Adrenal gland (tissue), 12 donors: ENCODE measurements around the gene TMEM245. TPM values are rescaled to one million over a fixed set of nuclear protein-coding genes. Genes with fewer than 3 reads are reported as not detected.

ENCODE experiments used
- DNase-seq, 7 donors: peaks; one replicate each; pipeline ENCODE4 v3.0.0-alpha.2; 2019 to 2020
- H3K27ac ChIP-seq, 5 donors: fragments of 200-600 bp; sonication (generic) in 4 of 5; 1 replicate in 3 of 5; 2 replicates in 2 of 5; pipeline versions ENCODE4 v1.5.1 to v1.8.0; 2016 to 2020; ENCODE audit warnings: mild to moderate bottlenecking in 1 of 5
- H3K27me3 ChIP-seq: fragments of 200-600 bp; 2 replicates; pipeline ENCODE4 v1.8.0; 2021
- H3K36me3 ChIP-seq, 2 donors: fragments of 200-600 bp; replicated peaks in 1 of 2; 1 replicate in 1 of 2; 2 replicates in 1 of 2; pipeline versions ENCODE4 v1.5.1 to v1.8.0; 2018 to 2022
- H3K4me1 ChIP-seq, 2 donors: fragments of 200-600 bp; replicated peaks in 1 of 2; 1 replicate in 1 of 2; 2 replicates in 1 of 2; pipeline versions ENCODE4 v1.5.1 to v1.8.0; 2018 to 2021
- H3K4me3 ChIP-seq, 4 donors: fragments of 200-600 bp; sonication (generic) in 3 of 4; one replicate each; pipeline ENCODE4 v1.5.1; 2016 to 2018
- H3K9me3 ChIP-seq, 3 donors: fragments of 200-600 bp; sonication (generic) in 1 of 3; replicated peaks in 1 of 3; 1 replicate in 2 of 3; 2 replicates in 1 of 3; pipeline versions ENCODE4 v1.5.1 to v1.8.0; 2016 to 2021
- CTCF ChIP-seq, 6 experiments: fragments of 450-650 bp in 4 of 6; fragments of 200-600 bp in 2 of 6; sonication (generic) in 1 of 6; IDR thresholded peaks; 1 replicate in 5 of 6; 2 replicates in 1 of 6; pipeline versions ENCODE4 v1.5.1 to v1.8.0; 2016 to 2021; ENCODE audit warnings: antibody characterized with exemption in 6 of 6, mild to moderate bottlenecking in 2 of 6, moderate library complexity in 1 of 6
- POLR2A ChIP-seq, 2 donors: fragments of 450-650 bp; IDR thresholded peaks; one replicate each; pipeline ENCODE4 v1.6.1; 2017; ENCODE audit warnings: antibody characterized with exemption in 2 of 2, mild to moderate bottlenecking in 2 of 2, moderate library complexity in 1 of 2
- WGBS, 4 donors: extraction: QIAGEN DNeasy Blood & Tissue Kit in 2 of 4; methylation state at CpG; one replicate each; pipeline versions ENCODE4 v1.1.5 to v1.1.7; 2013 to 2017; 5-methylcytosine and 5-hydroxymethylcytosine counted together
- intact Hi-C, 2 donors: fragments of 100-400 bp; cut with DNase I; formaldehyde crosslinking; loops; one replicate each; pipeline versions ENCODE4 v1.14.1 to v1.15.0; 2022 to 2023
- polyA plus RNA-seq, 3 donors: library from polyadenylated mRNA; stranded (reverse); fragments of 200-250 nt in 2 of 3; fragments of 350-450 nt in 1 of 3; fragmentation: Illumina TruSeq in 1 of 3; extraction: RNeasy Lipid Tissue Mini Kit (QIAGEN cat#74804) in 1 of 3; gene quantifications; one replicate each; pipeline ENCODE4 v1.2.3, GENCODE V29; 2013 to 2014
- total RNA-seq, 9 donors: library from RNA; depleted of rRNA in 4 of 9; stranded (reverse); fragments of >200 nt in 4 of 9; fragments of 120-200 nt in 1 of 9; fragmentation: NEBNext Ultra II Directional in 1 of 9; extraction: Animal tissue kit (Norgen Biotek cat#: 25700) in 1 of 9; gene quantifications; one replicate each; pipeline versions ENCODE4 v1.1.0 to v1.2.4, GENCODE V29; 2013 to 2023
- donor health status: healthy with polysubstance abuse.
- donor health status: Bipolar disorder and iron deficiency.
- donor health status: DM: yes; HTN: yes; CAD: no.
- donor health status: DM: no; HTN: no; CAD: no.
- donor health status: DM: no; HTN: no; CAD: no.
- donor health status: DM: yes; HTN: yes; CAD: no.

The TMEM245 gene
- total and polyA plus RNA-seq, 12 donors = 23.6 to 363 (median 143) TPM

GRCh38 chr9:109083813-109084405 lies 35.8 kb downstream of the TMEM245 start:
- no peak for DNase-seq
- peaks cover 0 to 58% of the 10 kb centered on the region in 2 donors for H3K36me3 ChIP-seq
- H3K4me1 ChIP-seq = peaks cover 0 to 24% of the 10 kb centered on the region in 2 donors
- no peak overlapping the region for H3K27ac ChIP-seq
- no peak for TF ChIP-seq POLR2A (IDR thresholded peaks at IDR 0.05)
- no peak for TF ChIP-seq CTCF (IDR thresholded peaks at IDR 0.05)
- H3K27me3 ChIP-seq = no peaks in the 10 kb centered on the region
- H3K4me3 ChIP-seq = no peak overlapping the region
- intact Hi-C loops = no loop called here
- 91 to 95% (median 94%) methylated on average over 4 of the region's 4 CpGs for WGBS, 4 donors
- H3K9me3 ChIP-seq = no peaks in the 10 kb centered on the region

GRCh38 chr9:109083141-109083540 lies 36.6 kb downstream of the TMEM245 start:
- H3K36me3 ChIP-seq = peaks cover 0 to 61% of the 10 kb centered on the region in 2 donors
- no peak overlapping the region for H3K4me3 ChIP-seq
- no peak overlapping the region for H3K27ac ChIP-seq
- peaks cover 0 to 25% of the 10 kb centered on the region in 2 donors for H3K4me1 ChIP-seq
- 79 to 86% (median 83%) methylated on average over 7 of the region's 7 CpGs for WGBS, 4 donors
- TF ChIP-seq POLR2A (IDR thresholded peaks at IDR 0.05) (no peak), CTCF (IDR thresholded peaks at IDR 0.05) (no peak)
- intact Hi-C loops = no loop called here
- H3K9me3 ChIP-seq = no peaks in the 10 kb centered on the region
- no peak for DNase-seq
- no peaks in the 10 kb centered on the region for H3K27me3 ChIP-seq

GRCh38 chr9:109082091-109082620 lies 37.6 kb downstream of the TMEM245 start:
- no peak overlapping the region for H3K27ac ChIP-seq
- no peak for DNase-seq
- TF ChIP-seq CTCF (IDR thresholded peaks at IDR 0.05) (no peak), POLR2A (IDR thresholded peaks at IDR 0.05) (no peak)
- H3K4me3 ChIP-seq = no peak overlapping the region
- intact Hi-C loops = no loop called here
- H3K27me3 ChIP-seq = no peaks in the 10 kb centered on the region
- H3K9me3 ChIP-seq = no peaks in the 10 kb centered on the region
- WGBS, 4 donors = 25 to 56% (median 46%) methylated on average over 2 of the region's 2 CpGs
- H3K36me3 ChIP-seq = peaks cover 0 to 60% of the 10 kb centered on the region in 2 donors
- H3K4me1 ChIP-seq = peaks cover 0 to 31% of the 10 kb centered on the region in 2 donors

DNA sequence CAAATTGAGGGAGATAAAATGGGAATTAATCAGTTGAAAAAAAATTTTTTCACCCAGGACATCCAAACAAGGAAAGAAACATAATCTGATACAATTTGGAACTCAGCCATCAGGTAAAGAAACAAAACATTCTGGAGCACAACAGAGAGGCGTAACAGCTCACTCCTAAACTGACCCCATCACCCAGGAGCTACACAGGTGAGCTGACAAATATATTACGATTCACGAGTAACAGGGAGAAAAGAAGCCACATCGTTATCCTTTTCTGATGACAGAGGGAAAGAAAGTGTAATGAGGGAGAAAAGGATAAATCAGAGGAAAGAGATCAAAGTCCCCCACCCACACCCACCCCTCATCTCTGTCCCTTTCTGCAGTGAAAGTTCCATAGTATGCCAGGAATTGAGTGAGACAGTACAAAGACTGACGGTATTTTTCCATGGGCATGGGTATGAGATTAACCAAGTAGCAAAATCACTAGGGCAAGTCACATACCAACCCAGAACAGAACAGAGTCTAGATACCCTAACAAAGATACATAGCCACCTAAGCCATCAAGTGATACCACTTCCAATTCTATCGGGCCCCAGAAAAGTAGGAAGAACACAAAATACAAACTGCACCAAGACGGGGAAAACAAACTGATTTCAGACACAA lies 45.4 kb downstream of the TMEM245 start:
- Histone ChIP-seq H3K36me3 (peaks cover 0 to 38% of the 10 kb centered on the region in 2 donors), H3K9me3 (no peaks in the 10 kb centered on the region), H3K27me3 (no peaks in the 10 kb centered on the region), H3K27ac (no peak overlapping the region), H3K4me1 (peaks cover 10 to 30% of the 10 kb centered on the region in 2 donors), H3K4me3 (no peak overlapping the region)
- WGBS, 4 donors = 85 to 94% (median 87%) methylated on average over 7 of the region's 7 CpGs
- intact Hi-C loops = no loop called here
- DNase-seq = no peak
- TF ChIP-seq POLR2A (IDR thresholded peaks at IDR 0.05) (no peak), CTCF (IDR thresholded peaks at IDR 0.05) (no peak)
